HEK293 (cell line): ENCODE results near the gene PLCL2.
"Not testable (repeated sequence)": the region's sequence is repeated elsewhere in the genome, so short reads cannot be mapped to it uniquely, and the experiment has no call there.

Source experiments
- CTCF ChIA-PET: fragments of 350-600 bp; formaldehyde crosslinking; extraction: SDS; loops from one replicate; lab custom pipeline; 2021; ENCODE audit warnings: antibody characterized with exemption; lab: Yijun Ruan, JAX
- POLR2A ChIA-PET: fragments of 300-600 bp; formaldehyde crosslinking; extraction: SDS; loops from one replicate; lab custom pipeline; 2020; ENCODE audit warnings: antibody characterized with exemption, inconsistent platforms; lab: Yijun Ruan, JAX
- H3K27ac ChIP-seq: fragments of 200-500 bp; sonication (Bioruptor generic); 2 replicates; pipeline ENCODE4 v1.5.1; 2014; ENCODE audit warnings: low read depth, low read length, control low read depth, inconsistent platforms; ENCODE audit errors: extremely low read depth
- H3K36me3 ChIP-seq, 2 experiments: fragments of 200-500 bp in 1 of 2; sonication (Bioruptor generic) in 1 of 2; 1 replicate in 1 of 2; 2 replicates in 1 of 2; pipeline ENCODE4 v1.5.1; 2014 to 2017; ENCODE audit warnings: inconsistent platforms in 2 of 2, low read length in 2 of 2; ENCODE audit not compliant: control insufficient read depth in 2 of 2, insufficient read depth in 1 of 2
- H3K4me1 ChIP-seq: fragments of 200-500 bp; sonication (Bioruptor generic); 2 replicates; pipeline ENCODE4 v1.5.1; 2014; ENCODE audit warnings: mild to moderate bottlenecking, low read length, inconsistent platforms; ENCODE audit not compliant: control insufficient read depth, insufficient read depth
- H3K4me3 ChIP-seq: 2 replicates; pipeline ENCODE4 v1.5.1; 2011; ENCODE audit warnings: low read depth, mild to moderate bottlenecking, control low read depth, low read length, moderate library complexity
- H3K9me3 ChIP-seq: fragments of 200-500 bp; sonication (Bioruptor generic); 2 replicates; pipeline ENCODE4 v1.5.1; 2014; ENCODE audit warnings: low read depth, low read length, inconsistent platforms; ENCODE audit not compliant: control insufficient read depth, insufficient read depth
- HOXC10 ChIP-seq: sonication (generic); formaldehyde crosslinking; IDR thresholded peaks from 2 replicates; pipeline ENCODE4 v1.8.1; 2023; ENCODE audit warnings: mild to moderate bottlenecking, missing genetic modification reagents
- MZF1 ChIP-seq: fragments of 450-650 bp; formaldehyde crosslinking; IDR thresholded peaks from 2 replicates; pipeline ENCODE4 v1.5.1; 2017; ENCODE audit warnings: missing biosample characterization, missing genetic modification characterization, borderline replicate concordance
- SETDB1 ChIP-seq: IDR thresholded peaks from one replicate; pipeline ENCODE4 v1.6.1; 2017; ENCODE audit warnings: mild to moderate bottlenecking, low read length, moderate library complexity, mixed read lengths; ENCODE audit not compliant: insufficient read length
- TCF7L2 ChIP-seq: IDR thresholded peaks from 2 replicates; pipeline ENCODE4 v1.6.1; 2011; ENCODE audit warnings: low read depth, mild to moderate bottlenecking, inconsistent platforms, low read length, moderate library complexity, borderline replicate concordance
- ZBTB1 ChIP-seq: fragments of 450-650 bp; formaldehyde crosslinking; IDR thresholded peaks from 2 replicates; pipeline ENCODE4 v1.5.1; 2016; ENCODE audit warnings: missing biosample characterization, missing genetic modification characterization
- ZEB2 ChIP-seq: fragments of 450-650 bp; formaldehyde crosslinking; IDR thresholded peaks from 2 replicates; pipeline ENCODE4 v1.5.1; 2016; ENCODE audit warnings: missing biosample characterization, missing genetic modification characterization
- ZFP37 ChIP-seq: fragments of 450-650 bp; formaldehyde crosslinking; IDR thresholded peaks from 2 replicates; pipeline ENCODE4 v1.5.1; 2016; ENCODE audit warnings: missing biosample characterization, missing genetic modification characterization
- ZNF155 ChIP-seq: fragments of 450-650 bp; formaldehyde crosslinking; IDR thresholded peaks from 2 replicates; pipeline ENCODE4 v1.5.1; 2016; ENCODE audit warnings: missing biosample characterization, missing genetic modification characterization
- ZNF214 ChIP-seq: fragments of 450-650 bp; formaldehyde crosslinking; IDR thresholded peaks from 2 replicates; pipeline ENCODE4 v1.5.1; 2017; ENCODE audit warnings: missing biosample characterization, mild to moderate bottlenecking, missing genetic modification characterization, borderline replicate concordance
- ZNF366 ChIP-seq: fragments of 450-650 bp; formaldehyde crosslinking; conservative IDR thresholded peaks from 2 replicates; pipeline ENCODE4 v1.5.1; 2016; ENCODE audit warnings: missing biosample characterization, missing genetic modification characterization
- ZNF514 ChIP-seq: fragments of 450-650 bp; formaldehyde crosslinking; IDR thresholded peaks from 2 replicates; pipeline ENCODE4 v1.5.1; 2016; ENCODE audit warnings: missing biosample characterization, missing genetic modification characterization
- ZNF610 ChIP-seq: fragments of 450-650 bp; formaldehyde crosslinking; IDR thresholded peaks from 2 replicates; pipeline ENCODE4 v1.5.1; 2016; ENCODE audit warnings: missing biosample characterization, missing genetic modification characterization, borderline replicate concordance
- ZNF626 ChIP-seq: fragments of 450-650 bp; sonication (Bioruptor Pico); formaldehyde crosslinking; IDR thresholded peaks from 2 replicates; pipeline ENCODE4 v1.5.1; 2018; ENCODE audit warnings: missing biosample characterization, missing genetic modification characterization, inconsistent platforms
- ZSCAN23 ChIP-seq: fragments of 450-650 bp; formaldehyde crosslinking; IDR thresholded peaks from 2 replicates; pipeline ENCODE4 v1.5.1; 2016; ENCODE audit warnings: missing biosample characterization, missing genetic modification characterization
- ZXDB ChIP-seq: fragments of 450-650 bp; formaldehyde crosslinking; IDR thresholded peaks from 2 replicates; pipeline ENCODE4 v1.5.1; 2016; ENCODE audit warnings: missing biosample characterization, missing genetic modification characterization
- TF ChIP-seq, protein P1 (sequence below): fragments of 450-650 bp; formaldehyde crosslinking; IDR thresholded peaks from 2 replicates; pipeline ENCODE4 v1.5.1; 2017; ENCODE audit warnings: missing biosample characterization, missing genetic modification characterization
- TF ChIP-seq, protein P2 (sequence below): fragments of 450-650 bp; formaldehyde crosslinking; IDR thresholded peaks from 2 replicates; pipeline ENCODE4 v1.5.1; 2016; ENCODE audit warnings: missing biosample characterization, missing genetic modification characterization
- TF ChIP-seq, protein P3 (sequence below): fragments of 450-650 bp; formaldehyde crosslinking; IDR thresholded peaks from 2 replicates; pipeline ENCODE4 v1.5.1; 2016; ENCODE audit warnings: missing biosample characterization, missing genetic modification characterization, borderline replicate concordance
- TF ChIP-seq, protein P4 (sequence below): fragments of 450-650 bp; formaldehyde crosslinking; IDR thresholded peaks from 2 replicates; pipeline ENCODE4 v1.5.1; 2016; ENCODE audit warnings: missing biosample characterization, missing genetic modification characterization

The PLCL2 gene

DNA sequence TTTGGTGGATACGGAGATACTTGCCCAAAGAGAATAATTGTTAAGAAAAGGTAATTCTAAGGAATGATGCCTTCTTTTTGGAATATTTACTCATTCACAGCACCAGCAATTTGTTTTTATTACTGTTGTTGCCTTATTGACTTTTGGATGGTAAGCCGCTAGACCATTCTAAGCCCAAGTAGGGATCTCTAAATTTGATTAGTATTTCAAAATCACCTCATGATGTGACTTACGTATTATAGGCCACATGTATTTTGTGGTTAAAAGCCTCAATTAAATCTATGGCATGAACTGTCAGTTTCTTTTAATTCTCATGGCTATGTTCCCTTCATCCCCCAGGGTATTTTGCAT, 94.1 kb downstream of the PLCL2 start:
- H3K4me1 ChIP-seq = no peaks in the 10 kb centered on the region
- H3K27ac ChIP-seq = no peak overlapping the region
- H3K9me3 ChIP-seq = no peaks in the 10 kb centered on the region
- H3K4me3 ChIP-seq = no peak overlapping the region
- H3K36me3 ChIP-seq = no peaks in the 10 kb centered on the region
- POLR2A ChIA-PET = no interaction called here
- TF ChIP-seq MZF1 (no peak), ZFP37 (tag by site-specific recombination) (no peak), ZNF155 (tag by site-specific recombination) (no peak), ZBTB1 (tag by site-specific recombination) (no peak), HOXC10 (no peak), TCF7L2 (no peak), ZNF610 (tag by site-specific recombination) (no peak), ZNF214 (tag by site-specific recombination) (no peak), ZEB2 (tag by site-specific recombination) (no peak), ZNF366 (no peak), SETDB1 (no peak), ZNF626 (tag by site-specific recombination) (no peak), ZSCAN23 (tag by site-specific recombination) (no peak), ZNF514 (no peak), ZXDB (tag by site-specific recombination) (no peak)
- TF ChIP-seq, protein P1, sequence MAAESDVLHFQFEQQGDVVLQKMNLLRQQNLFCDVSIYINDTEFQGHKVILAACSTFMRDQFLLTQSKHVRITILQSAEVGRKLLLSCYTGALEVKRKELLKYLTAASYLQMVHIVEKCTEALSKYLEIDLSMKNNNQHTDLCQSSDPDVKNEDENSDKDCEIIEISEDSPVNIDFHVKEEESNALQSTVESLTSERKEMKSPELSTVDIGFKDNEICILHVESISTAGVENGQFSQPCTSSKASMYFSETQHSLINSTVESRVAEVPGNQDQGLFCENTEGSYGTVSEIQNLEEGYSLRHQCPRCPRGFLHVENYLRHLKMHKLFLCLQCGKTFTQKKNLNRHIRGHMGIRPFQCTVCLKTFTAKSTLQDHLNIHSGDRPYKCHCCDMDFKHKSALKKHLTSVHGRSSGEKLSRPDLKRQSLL (tag by site-specific recombination) = no peak
- TF ChIP-seq, protein P2, sequence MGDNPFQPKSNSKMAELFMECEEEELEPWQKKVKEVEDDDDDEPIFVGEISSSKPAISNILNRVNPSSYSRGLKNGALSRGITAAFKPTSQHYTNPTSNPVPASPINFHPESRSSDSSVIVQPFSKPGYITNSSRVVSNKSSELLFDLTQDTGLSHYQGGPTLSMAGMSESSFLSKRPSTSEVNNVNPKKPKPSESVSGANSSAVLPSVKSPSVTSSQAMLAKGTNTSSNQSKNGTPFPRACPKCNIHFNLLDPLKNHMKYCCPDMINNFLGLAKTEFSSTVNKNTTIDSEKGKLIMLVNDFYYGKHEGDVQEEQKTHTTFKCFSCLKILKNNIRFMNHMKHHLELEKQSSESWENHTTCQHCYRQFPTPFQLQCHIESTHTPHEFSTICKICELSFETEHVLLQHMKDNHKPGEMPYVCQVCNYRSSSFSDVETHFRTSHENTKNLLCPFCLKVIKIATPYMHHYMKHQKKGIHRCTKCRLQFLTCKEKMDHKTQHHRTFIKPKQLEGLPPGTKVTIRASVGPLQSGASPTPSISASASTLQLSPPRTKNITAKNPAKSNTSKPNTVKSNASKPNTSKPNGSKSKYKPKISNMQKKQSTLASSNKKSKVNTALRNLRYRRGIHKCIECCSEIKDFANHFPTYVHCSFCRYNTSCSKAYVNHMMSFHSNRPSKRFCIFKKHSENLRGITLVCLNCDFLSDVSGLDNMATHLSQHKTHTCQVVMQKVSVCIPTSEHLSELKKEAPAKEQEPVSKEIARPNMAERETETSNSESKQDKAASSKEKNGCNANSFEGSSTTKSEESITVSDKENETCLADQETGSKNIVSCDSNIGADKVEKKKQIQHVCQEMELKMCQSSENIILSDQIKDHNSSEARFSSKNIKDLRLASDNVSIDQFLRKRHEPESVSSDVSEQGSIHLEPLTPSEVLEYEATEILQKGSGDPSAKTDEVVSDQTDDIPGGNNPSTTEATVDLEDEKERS (tag by site-specific recombination) = no peak
- TF ChIP-seq, protein P3, sequence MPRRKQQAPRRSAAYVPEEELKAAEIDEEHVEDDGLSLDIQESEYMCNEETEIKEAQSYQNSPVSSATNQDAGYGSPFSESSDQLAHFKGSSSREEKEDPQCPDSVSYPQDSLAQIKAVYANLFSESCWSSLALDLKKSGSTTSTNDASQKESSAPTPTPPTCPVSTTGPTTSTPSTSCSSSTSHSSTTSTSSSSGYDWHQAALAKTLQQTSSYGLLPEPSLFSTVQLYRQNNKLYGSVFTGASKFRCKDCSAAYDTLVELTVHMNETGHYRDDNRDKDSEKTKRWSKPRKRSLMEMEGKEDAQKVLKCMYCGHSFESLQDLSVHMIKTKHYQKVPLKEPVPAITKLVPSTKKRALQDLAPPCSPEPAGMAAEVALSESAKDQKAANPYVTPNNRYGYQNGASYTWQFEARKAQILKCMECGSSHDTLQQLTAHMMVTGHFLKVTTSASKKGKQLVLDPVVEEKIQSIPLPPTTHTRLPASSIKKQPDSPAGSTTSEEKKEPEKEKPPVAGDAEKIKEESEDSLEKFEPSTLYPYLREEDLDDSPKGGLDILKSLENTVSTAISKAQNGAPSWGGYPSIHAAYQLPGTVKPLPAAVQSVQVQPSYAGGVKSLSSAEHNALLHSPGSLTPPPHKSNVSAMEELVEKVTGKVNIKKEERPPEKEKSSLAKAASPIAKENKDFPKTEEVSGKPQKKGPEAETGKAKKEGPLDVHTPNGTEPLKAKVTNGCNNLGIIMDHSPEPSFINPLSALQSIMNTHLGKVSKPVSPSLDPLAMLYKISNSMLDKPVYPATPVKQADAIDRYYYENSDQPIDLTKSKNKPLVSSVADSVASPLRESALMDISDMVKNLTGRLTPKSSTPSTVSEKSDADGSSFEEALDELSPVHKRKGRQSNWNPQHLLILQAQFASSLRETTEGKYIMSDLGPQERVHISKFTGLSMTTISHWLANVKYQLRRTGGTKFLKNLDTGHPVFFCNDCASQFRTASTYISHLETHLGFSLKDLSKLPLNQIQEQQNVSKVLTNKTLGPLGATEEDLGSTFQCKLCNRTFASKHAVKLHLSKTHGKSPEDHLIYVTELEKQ (tag by site-specific recombination) = no peak
- TF ChIP-seq, protein P4, sequence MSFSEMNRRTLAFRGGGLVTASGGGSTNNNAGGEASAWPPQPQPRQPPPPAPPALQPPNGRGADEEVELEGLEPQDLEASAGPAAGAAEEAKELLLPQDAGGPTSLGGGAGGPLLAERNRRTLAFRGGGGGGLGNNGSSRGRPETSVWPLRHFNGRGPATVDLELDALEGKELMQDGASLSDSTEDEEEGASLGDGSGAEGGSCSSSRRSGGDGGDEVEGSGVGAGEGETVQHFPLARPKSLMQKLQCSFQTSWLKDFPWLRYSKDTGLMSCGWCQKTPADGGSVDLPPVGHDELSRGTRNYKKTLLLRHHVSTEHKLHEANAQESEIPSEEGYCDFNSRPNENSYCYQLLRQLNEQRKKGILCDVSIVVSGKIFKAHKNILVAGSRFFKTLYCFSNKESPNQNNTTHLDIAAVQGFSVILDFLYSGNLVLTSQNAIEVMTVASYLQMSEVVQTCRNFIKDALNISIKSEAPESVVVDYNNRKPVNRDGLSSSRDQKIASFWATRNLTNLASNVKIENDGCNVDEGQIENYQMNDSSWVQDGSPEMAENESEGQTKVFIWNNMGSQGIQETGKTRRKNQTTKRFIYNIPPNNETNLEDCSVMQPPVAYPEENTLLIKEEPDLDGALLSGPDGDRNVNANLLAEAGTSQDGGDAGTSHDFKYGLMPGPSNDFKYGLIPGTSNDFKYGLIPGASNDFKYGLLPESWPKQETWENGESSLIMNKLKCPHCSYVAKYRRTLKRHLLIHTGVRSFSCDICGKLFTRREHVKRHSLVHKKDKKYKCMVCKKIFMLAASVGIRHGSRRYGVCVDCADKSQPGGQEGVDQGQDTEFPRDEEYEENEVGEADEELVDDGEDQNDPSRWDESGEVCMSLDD (tag by site-specific recombination) = no peak
- TF ChIP-seq, all 188 proteins: peak for 0
- CTCF ChIA-PET = no interaction called here

DNA sequence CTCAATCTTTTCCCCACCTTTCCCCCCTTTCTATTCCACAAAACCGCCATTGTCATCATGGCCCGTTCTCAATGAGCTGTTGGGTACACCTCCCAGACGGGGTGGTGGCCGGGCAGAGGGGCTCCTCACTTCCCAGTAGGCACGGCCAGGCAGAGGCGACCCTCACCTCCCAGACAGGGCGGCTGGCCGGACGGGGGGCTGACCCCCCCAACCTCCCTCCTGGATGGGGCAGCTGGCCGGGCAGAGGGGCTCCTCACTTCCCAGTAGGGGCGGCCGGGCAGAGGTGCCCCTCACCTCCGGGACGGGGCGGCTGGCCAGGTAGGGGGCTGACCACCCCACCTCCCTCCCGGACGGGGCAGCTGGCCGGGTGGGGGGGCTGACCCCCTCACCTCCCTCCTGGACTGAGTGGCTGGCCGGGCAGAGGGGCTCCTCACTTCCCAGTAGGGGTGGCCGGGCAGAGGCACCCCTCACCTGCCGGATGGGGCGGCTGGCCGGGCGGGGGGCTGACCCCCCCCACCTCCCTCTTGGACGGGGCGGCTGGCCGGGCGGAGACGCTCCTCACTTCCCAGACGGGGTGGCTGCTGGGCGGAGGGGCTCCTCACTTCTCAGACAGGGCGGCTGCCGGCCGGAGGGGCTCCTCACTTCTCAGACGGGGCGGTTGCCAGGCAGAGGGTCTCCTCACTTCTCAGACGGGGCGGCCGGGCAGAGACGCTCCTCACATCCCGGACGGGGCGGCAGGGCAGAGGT, 95.2 kb downstream of the PLCL2 start:
- H3K36me3 ChIP-seq, H3K9me3 ChIP-seq, H3K4me3 ChIP-seq, CTCF ChIA-PET, POLR2A ChIA-PET, H3K27ac ChIP-seq, H3K4me1 ChIP-seq: not testable (repeated sequence)

DNA sequence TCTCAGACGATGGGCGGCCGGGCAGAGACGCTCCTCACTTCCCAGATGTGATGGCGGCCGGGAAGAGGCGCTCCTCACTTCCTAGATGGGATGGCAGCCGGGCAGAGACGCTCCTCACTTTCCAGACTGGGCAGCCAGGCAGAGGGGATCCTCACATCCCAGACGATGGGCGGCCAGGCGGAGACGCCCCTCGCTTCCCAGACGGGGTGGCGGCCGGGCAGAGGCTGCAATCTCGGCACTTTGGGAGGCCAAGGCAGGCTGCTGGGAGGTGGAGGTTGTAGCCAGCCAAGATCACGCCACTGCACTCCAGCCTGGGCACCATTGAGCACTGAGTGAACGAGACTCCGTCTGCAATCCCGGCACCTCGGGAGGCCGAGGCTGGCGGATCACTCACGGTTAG, 95.8 kb downstream of the PLCL2 start:
- H3K36me3 ChIP-seq, H3K27ac ChIP-seq, POLR2A ChIA-PET, H3K4me1 ChIP-seq, H3K9me3 ChIP-seq, H3K4me3 ChIP-seq, CTCF ChIA-PET: not testable (repeated sequence)
